HepG2 (cell line): ENCODE results near the gene POLR1D. TPM values are rescaled to one million over a fixed set of nuclear protein-coding genes. Genes with fewer than 3 reads are reported as not detected.

Source experiments
- ASH2L ChIP-seq: fragments of 300-600, 200-600 bp; sonication (generic); IDR thresholded peaks from 2 replicates; pipeline ENCODE4 v1.7.0; 2017; ENCODE audit warnings: low read depth, mild to moderate bottlenecking, moderate library complexity, mixed read lengths, low read length; ENCODE audit not compliant: insufficient read length
- E2F1 ChIP-seq: sonication (generic); formaldehyde crosslinking; IDR thresholded peaks from 2 replicates; pipeline ENCODE4 v1.5.0; 2020; ENCODE audit warnings: missing genetic modification reagents
- ELF3 ChIP-seq: IDR thresholded peaks from 2 replicates; pipeline ENCODE4 v1.6.1; 2016; ENCODE audit warnings: missing genetic modification reagents, missing compliant biosample characterization
- KAT8 ChIP-seq: IDR thresholded peaks from 2 replicates; pipeline ENCODE4 v1.6.1; 2016; ENCODE audit warnings: missing genetic modification reagents, missing compliant biosample characterization
- MAZ ChIP-seq, 2 experiments: sonication (generic) in 1 of 2; formaldehyde crosslinking in 1 of 2; IDR thresholded peaks; 2 replicates each; pipeline versions ENCODE4 v1.5.0 to v1.6.1; 2012 to 2020; ENCODE audit warnings: low read depth in 2 of 2, mild to moderate bottlenecking in 2 of 2, borderline replicate concordance in 1 of 2, improper control_type of control experiment in 1 of 2, low read length in 1 of 2, missing genetic modification reagents in 1 of 2, moderate library complexity in 1 of 2
- MBNL3 ChIP-seq: fragments of 250-450 bp; sonication (Bioruptor Pico); conservative IDR thresholded peaks from 2 replicates; pipeline ENCODE4 v1.8.0; 2022; ENCODE audit warnings: mild to moderate bottlenecking, inconsistent platforms
- MLLT10 ChIP-seq: sonication (generic); formaldehyde crosslinking; IDR thresholded peaks from 2 replicates; pipeline ENCODE4 v1.4.0; 2020; ENCODE audit warnings: missing genetic modification reagents
- RARA ChIP-seq: IDR thresholded peaks from 2 replicates; pipeline ENCODE4 v1.6.1; 2016; ENCODE audit warnings: missing genetic modification reagents, missing compliant biosample characterization
- SMAD3 ChIP-seq: sonication (generic); formaldehyde crosslinking; IDR thresholded peaks from 2 replicates; pipeline ENCODE4 v1.4.0; 2020; ENCODE audit warnings: missing genetic modification reagents
- TFE3 ChIP-seq: IDR thresholded peaks from 2 replicates; pipeline ENCODE4 v1.6.1; 2016
- THRA ChIP-seq: sonication (generic); formaldehyde crosslinking; IDR thresholded peaks from 2 replicates; pipeline ENCODE4 v1.4.0; 2020; ENCODE audit warnings: missing genetic modification reagents, borderline replicate concordance
- TIGD3 ChIP-seq: sonication (generic); formaldehyde crosslinking; IDR thresholded peaks from 2 replicates; pipeline ENCODE4 v1.5.1; 2020; ENCODE audit warnings: mild to moderate bottlenecking, missing genetic modification reagents, borderline replicate concordance
- ZBTB25 ChIP-seq: IDR thresholded peaks from 2 replicates; pipeline ENCODE4 v1.6.1; 2018; ENCODE audit warnings: missing genetic modification reagents
- ZBTB7B ChIP-seq: sonication (generic); formaldehyde crosslinking; IDR thresholded peaks from 2 replicates; pipeline ENCODE4 v1.4.0; 2020; ENCODE audit warnings: missing genetic modification reagents
- ZNF205 ChIP-seq: IDR thresholded peaks from 2 replicates; pipeline ENCODE4 v1.6.1; 2018; ENCODE audit warnings: missing biosample characterization, missing genetic modification reagents
- ZNF550 ChIP-seq: sonication (generic); formaldehyde crosslinking; IDR thresholded peaks from 2 replicates; pipeline ENCODE4 v1.4.0; 2020; ENCODE audit warnings: mild to moderate bottlenecking, missing genetic modification reagents, borderline replicate concordance
- ZNF619 ChIP-seq: sonication (generic); formaldehyde crosslinking; IDR thresholded peaks from 2 replicates; pipeline ENCODE4 v1.4.0; 2020; ENCODE audit warnings: mild to moderate bottlenecking, missing genetic modification reagents
- ZNF773 ChIP-seq: sonication (generic); formaldehyde crosslinking; IDR thresholded peaks from 2 replicates; pipeline ENCODE4 v1.4.0; 2020; ENCODE audit warnings: missing genetic modification reagents, borderline replicate concordance
- ZSCAN29 ChIP-seq: sonication (generic); formaldehyde crosslinking; conservative IDR thresholded peaks from 2 replicates; pipeline ENCODE4 v1.4.0; 2020; ENCODE audit warnings: mild to moderate bottlenecking, missing genetic modification reagents
- ZUFSP ChIP-seq: sonication (generic); formaldehyde crosslinking; IDR thresholded peaks from 2 replicates; pipeline ENCODE4 v1.9.0; 2021; ENCODE audit warnings: missing genetic modification reagents, mild to moderate bottlenecking, borderline replicate concordance
- polyA plus RNA-seq, 8 experiments: library from polyadenylated mRNA; depleted of rRNA in 3 of 8; stranded (reverse) in 7 of 8; unstranded in 1 of 8; fragments of >200 nt; fragmentation: Illumina TruSeq in 4 of 8; extraction: Trizol in 4 of 8; gene quantifications; 2 replicates each; pipeline versions ENCODE4 v1.2.1 to v1.2.3, GENCODE V29; 2011 to 2016; ENCODE audit warnings: low read depth in 4 of 8, missing spikeins in 1 of 8, mixed read lengths in 1 of 8; ENCODE audit not compliant: insufficient read depth in 1 of 8
- total RNA-seq, 5 experiments: library from RNA; depleted of rRNA; stranded (reverse); fragments of >200 nt; fragmentation: Illumina TruSeq; extraction: Trizol; gene quantifications; 2 replicates each; pipeline ENCODE4 v1.2.3, GENCODE V29; 2016; ENCODE audit warnings: low read depth in 1 of 5

Gene POLR1D
- total and polyA plus RNA-seq, 2 of the 13 experiments (the other 11 are each of a cell fraction or from before 2014, with no cell fraction given): 183 to 490 TPM

GRCh38 chr13:27641711-27642502, 20.2 kb downstream of the POLR1D start (continued):
- TF ChIP-seq SMAD3 (CRISPR knock-in tag): peak; percentile 25; the same call in 1 of the 2 replicates
- peak; percentile 58; the same call in 1 of the 2 replicates for TF ChIP-seq RARA (CRISPR knock-in tag)
- TF ChIP-seq KAT8 (CRISPR knock-in tag): 0 out of 2 replicates have a peak, but pooled peaks have one; percentile 33
- 0 out of 2 replicates have a peak, but pooled peaks have one; percentile 19 for TF ChIP-seq THRA
- TF ChIP-seq MBNL3 (CRISPR knock-in tag): no peak
- TF ChIP-seq ELF3 (CRISPR knock-in tag): peak; percentile 72; the same call in 1 of the 2 replicates
- no peak for TF ChIP-seq ZSCAN29 (CRISPR knock-in tag)
- TF ChIP-seq MLLT10 (CRISPR knock-in tag): no peak
- TF ChIP-seq ZNF205 (CRISPR knock-in tag): no peak
- no peak for TF ChIP-seq ZBTB7B
- no peak for TF ChIP-seq E2F1
- no peak for TF ChIP-seq ZBTB25 (CRISPR knock-in tag)
- no peak for TF ChIP-seq ZNF773
- TF ChIP-seq ZNF619: no peak
- TF ChIP-seq TIGD3 (CRISPR knock-in tag): no peak
- peak; percentile 45 for TF ChIP-seq ASH2L
- TF ChIP-seq ZNF550 (CRISPR knock-in tag): no peak
- no peak for TF ChIP-seq ZUFSP (CRISPR knock-in tag)
- TF ChIP-seq TFE3 (CRISPR knock-in tag): 0 out of 2 replicates have a peak, but pooled peaks have one; percentile 33
- TF ChIP-seq MAZ (IDR thresholded peaks at IDR 0.05; ENCODE audit: borderline replicate concordance, low read depth, low read length): no peak
- no peak for TF ChIP-seq MAZ (CRISPR knock-in tag; IDR thresholded peaks at IDR 0.05; ENCODE audit: low read depth)
